A549 (cell line): ENCODE data around the gene TTBK2. TPM values are rescaled to one million over a fixed set of nuclear protein-coding genes. Genes with fewer than 3 reads are reported as not detected.
A peak's percentile ranks its signal among the peaks of the same experiment; 100 is the strongest.

Source experiments
- ATAC-seq, 2 experiments: fragments of 200-7000 bp in 1 of 2; fragments of >200 bp in 1 of 2; cut with Nextera tagmentation in 1 of 2; cut with Tn5 transposase in 1 of 2; 3 replicates each; pipeline versions ENCODE4 v1.8.0 to v1.9.1; 2018 to 2020; ENCODE audit warnings: mild to moderate bottlenecking in 1 of 2, moderate library complexity in 1 of 2
- CTCF ChIA-PET: fragments of 300-600 bp; sonication (Branson Sonifier 250); formaldehyde crosslinking; extraction: SDS; loops from one replicate; lab custom pipeline; 2021; ENCODE audit warnings: antibody characterized with exemption, inconsistent platforms; lab: Yijun Ruan, JAX
- POLR2A ChIA-PET: fragments of 350-600 bp; formaldehyde crosslinking; extraction: SDS; loops from one replicate; lab custom pipeline; 2021; ENCODE audit warnings: antibody characterized with exemption, inconsistent platforms; lab: Yijun Ruan, JAX
- DNase-seq, 2 experiments: peaks; one replicate each; pipeline versions ENCODE4 v3.0.0 to v3.0.0-alpha.2; 2011 to 2016; ENCODE audit warnings: low read depth in 1 of 2, low spot score in 1 of 2
- FAIRE-seq: peaks from 2 replicates; lab custom pipeline; 2011; peaks lifted over from hg19 to GRCh38; lab: Jason Lieb, UNC
- H3K27ac ChIP-seq, 2 experiments: fragments of >200 bp; sonication (Bioruptor Twin); formaldehyde crosslinking; 3 replicates each; pipeline ENCODE4 v1.5.1; 2016 to 2017
- H3K4me1 ChIP-seq: fragments of >200 bp; sonication (Bioruptor Twin); formaldehyde crosslinking; 3 replicates; pipeline ENCODE4 v1.6.1; 2016
- H3K4me2 ChIP-seq: fragments of >200 bp; sonication (Bioruptor Twin); formaldehyde crosslinking; 3 replicates; pipeline ENCODE4 v1.6.1; 2016
- H3K4me3 ChIP-seq: fragments of >200 bp; sonication (Bioruptor Twin); formaldehyde crosslinking; 3 replicates; pipeline ENCODE4 v1.5.1; 2016
- H3K9me3 ChIP-seq: fragments of >200 bp; sonication (Bioruptor Twin); formaldehyde crosslinking; 3 replicates; pipeline ENCODE4 v1.6.1; 2016
- BCL3 ChIP-seq: fragments of >200 bp; sonication (Bioruptor Twin); formaldehyde crosslinking; IDR thresholded peaks from 3 replicates; pipeline ENCODE4 v1.6.1; 2016
- CBX2 ChIP-seq: fragments of 200-600 bp; sonication (generic); IDR thresholded peaks from 2 replicates; pipeline ENCODE4 v1.6.1; 2016; ENCODE audit warnings: low read depth, mild to moderate bottlenecking, borderline replicate concordance
- CTCF ChIP-seq: fragments of >200 bp; sonication (Bioruptor Twin); formaldehyde crosslinking; IDR thresholded peaks from 3 replicates; pipeline ENCODE4 v1.5.1; 2016
- EHMT2 ChIP-seq: fragments of 200-600 bp; sonication (generic); IDR thresholded peaks from 2 replicates; pipeline ENCODE4 v1.6.1; 2016; ENCODE audit warnings: antibody characterized with exemption, low read depth, mild to moderate bottlenecking, moderate library complexity
- EP300 ChIP-seq, 2 experiments: fragments of >200 bp; sonication (Bioruptor Twin); formaldehyde crosslinking; IDR thresholded peaks; 2 replicates in 1 of 2; 3 replicates in 1 of 2; pipeline ENCODE4 v1.6.1; 2016 to 2017
- FOSB ChIP-seq: fragments of 250-450 bp; sonication (Bioruptor Pico); IDR thresholded peaks from 2 replicates; pipeline ENCODE4 v1.5.0; 2020; ENCODE audit warnings: mild to moderate bottlenecking, moderate library complexity
- FOXS1 ChIP-seq: fragments of 250-450 bp; sonication (Bioruptor Pico); IDR thresholded peaks from 2 replicates; pipeline ENCODE4 v1.5.0; 2020; ENCODE audit warnings: mild to moderate bottlenecking, moderate library complexity
- GATA3 ChIP-seq: IDR thresholded peaks from 2 replicates; pipeline ENCODE4 v1.6.1; 2012; ENCODE audit warnings: borderline replicate concordance
- HES2 ChIP-seq: fragments of >200 bp; sonication (Bioruptor Twin); formaldehyde crosslinking; IDR thresholded peaks from 2 replicates; pipeline ENCODE4 v1.6.1; 2016
- HMGXB4 ChIP-seq: fragments of 250-450 bp; sonication (Bioruptor Pico); IDR thresholded peaks from 2 replicates; pipeline ENCODE4 v1.5.0; 2021; ENCODE audit warnings: mild to moderate bottlenecking, moderate library complexity, borderline replicate concordance
- HOXB13 ChIP-seq: fragments of 250-450 bp; sonication (Bioruptor Pico); IDR thresholded peaks from 2 replicates; pipeline ENCODE4 v1.5.0; 2020; ENCODE audit warnings: low read depth, mild to moderate bottlenecking, moderate library complexity
- KDM5A ChIP-seq: fragments of 200-600 bp; sonication (generic); IDR thresholded peaks from 2 replicates; pipeline ENCODE4 v1.6.1; 2016; ENCODE audit warnings: antibody characterized with exemption, mild to moderate bottlenecking
- MAX ChIP-seq: IDR thresholded peaks from 2 replicates; pipeline ENCODE4 v1.6.1; 2012
- POLR2AphosphoS2 ChIP-seq: conservative IDR thresholded peaks from 2 replicates; pipeline ENCODE4 v1.6.1; 2012; ENCODE audit warnings: low read length, improper control_type of control experiment, inconsistent platforms
- RAD21 ChIP-seq, 2 experiments: fragments of >200 bp in 1 of 2; sonication (Bioruptor Twin) in 1 of 2; formaldehyde crosslinking in 1 of 2; IDR thresholded peaks in 1 of 2; conservative IDR thresholded peaks in 1 of 2; 2 replicates in 1 of 2; 3 replicates in 1 of 2; pipeline ENCODE4 v1.6.1; 2012 to 2018; ENCODE audit warnings: inconsistent platforms in 1 of 2
- RARB ChIP-seq: fragments of 250-450 bp; sonication (Bioruptor Pico); IDR thresholded peaks from 2 replicates; pipeline ENCODE4 v1.8.0; 2021; ENCODE audit warnings: mild to moderate bottlenecking, moderate library complexity
- RFX5 ChIP-seq: fragments of 450-650 bp; IDR thresholded peaks from 2 replicates; pipeline ENCODE4 v1.7.1; 2014; ENCODE audit warnings: antibody characterized with exemption, mild to moderate bottlenecking, moderate library complexity
- SMC3 ChIP-seq: fragments of >200 bp; sonication (Bioruptor Twin); formaldehyde crosslinking; IDR thresholded peaks from 3 replicates; pipeline ENCODE4 v1.6.1; 2018; ENCODE audit warnings: inconsistent platforms
- TP53 ChIP-seq: fragments of 250-450 bp; sonication (Bioruptor Pico); IDR thresholded peaks from 2 replicates; pipeline ENCODE4 v1.5.0; 2021; ENCODE audit warnings: mild to moderate bottlenecking, moderate library complexity
- WGBS: methylation state at CpG from one replicate; pipeline ENCODE4 v1.1.6; 2017; ENCODE audit errors: missing lambda C conversion rate; 5-methylcytosine and 5-hydroxymethylcytosine counted together
- polyA plus RNA-seq, 4 experiments: library from polyadenylated mRNA; depleted of rRNA in 3 of 4; stranded (reverse); fragments of >200 nt; fragmentation: RNase III in 1 of 4; extraction: RNeasy Plus Mini Kit Qiagen cat#74134 plus additional on column Dnase treatment in 1 of 4; gene quantifications; 2 replicates in 3 of 4; 3 replicates in 1 of 4; pipeline ENCODE4 v1.2.3, GENCODE V29; 2011 to 2017

The TTBK2 gene
- polyA plus RNA-seq, 2 of the 4 experiments (the other 2 are of a cell fraction) = 2.3 to 5.6 TPM

GRCh38 chr15:42705336-42705735 is 215.2 kb downstream of the TTBK2 start:
- ATAC-seq (no peak), FAIRE-seq (no peak), DNase-seq (no peak)
- H3K4me1 ChIP-seq = peaks cover 18% of the 10 kb centered on the region
- no peak overlapping the region for H3K27ac ChIP-seq
- no peak overlapping the region for H3K4me2 ChIP-seq
- 97% methylated on average over 5 of the region's 5 CpGs for whole genome bisulfite sequencing
- no peak for TF ChIP-seq BCL3
- TF ChIP-seq FOXS1 (CRISPR knock-in tag) = no peak
- TF ChIP-seq HMGXB4 = no peak
- TF ChIP-seq RFX5 = no peak
- no peak for TF ChIP-seq TP53 (CRISPR knock-in tag)
- no peak for TF ChIP-seq EP300 (IDR thresholded peaks at IDR 0.05)
- TF ChIP-seq MAX = no peak
- TF ChIP-seq FOSB (CRISPR knock-in tag) = no peak
- TF ChIP-seq HES2 = no peak
- no peak for TF ChIP-seq RARB (CRISPR knock-in tag)
- no peak for TF ChIP-seq KDM5A
- TF ChIP-seq POLR2AphosphoS2 = no peak
- TF ChIP-seq HOXB13 (CRISPR knock-in tag) = no peak
- TF ChIP-seq EHMT2 = no peak
- no peak for TF ChIP-seq GATA3
- peaks cover 5% of the 10 kb centered on the region; the same call in 1 of the 3 replicates for H3K9me3 ChIP-seq
- CTCF ChIA-PET = interaction anchor here (0.6 to 2.4 kb wide), 5 partner anchors 28 to 581 kb away, joined by 3 to 8 read pairs (median 6); no protein-coding TSS in a partner anchor
- no peak overlapping the region for H3K4me3 ChIP-seq
- POLR2A ChIA-PET = no interaction called here

DNA sequence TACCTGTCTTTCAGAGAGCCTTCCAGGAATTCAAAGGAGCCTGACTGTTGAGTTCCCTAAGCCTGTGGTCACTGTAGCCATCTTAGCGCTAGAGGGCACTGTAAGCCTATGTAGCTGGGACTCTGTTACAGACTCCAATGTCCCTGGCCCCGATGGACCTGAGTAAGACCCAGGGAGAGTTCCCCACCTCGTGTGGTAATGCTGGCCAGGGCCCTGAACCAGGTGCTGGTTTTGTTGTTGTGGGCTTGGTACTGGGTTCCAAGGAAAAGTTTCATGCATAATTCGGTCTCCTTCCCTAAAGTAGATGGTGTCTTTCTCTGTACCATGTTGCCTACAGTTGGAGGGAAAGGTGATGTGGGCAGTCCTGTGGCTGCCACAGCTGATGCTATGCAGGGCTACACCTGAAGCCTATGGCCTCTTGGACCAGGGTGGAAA is 216.1 kb downstream of the TTBK2 start:
- ChIA-PET CTCF (interaction anchor here (1.0 to 2.4 kb wide), 6 partner anchors 28 to 582 kb away, joined by 3 to 8 read pairs (median 6); no protein-coding TSS in a partner anchor), POLR2A (no interaction called here)
- no peak for FAIRE-seq
- 50% methylated on average over 2 of the region's 4 CpGs for WGBS
- H3K4me2 ChIP-seq = no peak overlapping the region
- TF ChIP-seq CBX2 = no peak
- TF ChIP-seq SMC3 = peak; percentile 52
- peak; percentile 66 for TF ChIP-seq CTCF
- TF ChIP-seq RAD21 (conservative IDR thresholded peaks at IDR 0.05 in 1 of 2, IDR thresholded peaks at IDR 0.05 in 1 of 2) = peak; percentile 71 to 77
- no peak for TF ChIP-seq EHMT2
- peak; percentile 97 to 99 for ATAC-seq
- H3K27ac ChIP-seq = no peak overlapping the region
- H3K9me3 ChIP-seq = peaks cover 5% of the 10 kb centered on the region; the same call in 1 of the 3 replicates
- peak; percentile 57 to 66 for DNase-seq
- H3K4me3 ChIP-seq = no peak overlapping the region
- peaks cover 18% of the 10 kb centered on the region for H3K4me1 ChIP-seq
